Measurements from ENCODE around the gene EBI3. TPM values are rescaled to one million over a fixed set of nuclear protein-coding genes. Genes with fewer than 3 reads are reported as not detected.

Gene EBI3
- total and polyA plus RNA-seq, 4 donors = 1.8 to 7.8 (median 2.5) TPM

- H3K9ac ChIP-seq (ENCODE audit: low read depth in 1 of 2, low read length in 2 of 2) = no peak overlapping the region
- whole genome bisulfite sequencing = 79% methylated on average over 10 of the region's 10 CpGs
- H3K27ac ChIP-seq (ENCODE audit: low read depth in 1 of 2, low read length in 2 of 2) = no peak overlapping the region
- DNase-seq (ENCODE audit: low spot score) = no peak
- no peaks in the 10 kb centered on the region for H3K27me3 ChIP-seq (ENCODE audit: control insufficient read depth in 4 of 4, insufficient read depth in 4 of 4, low read length in 3 of 4)
- TF ChIP-seq, protein P1, sequence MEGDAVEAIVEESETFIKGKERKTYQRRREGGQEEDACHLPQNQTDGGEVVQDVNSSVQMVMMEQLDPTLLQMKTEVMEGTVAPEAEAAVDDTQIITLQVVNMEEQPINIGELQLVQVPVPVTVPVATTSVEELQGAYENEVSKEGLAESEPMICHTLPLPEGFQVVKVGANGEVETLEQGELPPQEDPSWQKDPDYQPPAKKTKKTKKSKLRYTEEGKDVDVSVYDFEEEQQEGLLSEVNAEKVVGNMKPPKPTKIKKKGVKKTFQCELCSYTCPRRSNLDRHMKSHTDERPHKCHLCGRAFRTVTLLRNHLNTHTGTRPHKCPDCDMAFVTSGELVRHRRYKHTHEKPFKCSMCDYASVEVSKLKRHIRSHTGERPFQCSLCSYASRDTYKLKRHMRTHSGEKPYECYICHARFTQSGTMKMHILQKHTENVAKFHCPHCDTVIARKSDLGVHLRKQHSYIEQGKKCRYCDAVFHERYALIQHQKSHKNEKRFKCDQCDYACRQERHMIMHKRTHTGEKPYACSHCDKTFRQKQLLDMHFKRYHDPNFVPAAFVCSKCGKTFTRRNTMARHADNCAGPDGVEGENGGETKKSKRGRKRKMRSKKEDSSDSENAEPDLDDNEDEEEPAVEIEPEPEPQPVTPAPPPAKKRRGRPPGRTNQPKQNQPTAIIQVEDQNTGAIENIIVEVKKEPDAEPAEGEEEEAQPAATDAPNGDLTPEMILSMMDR (IDR thresholded peaks at IDR 0.05; ENCODE audit: low read depth, low read length, missing input control) = no peak
- TF ChIP-seq, protein P2, sequence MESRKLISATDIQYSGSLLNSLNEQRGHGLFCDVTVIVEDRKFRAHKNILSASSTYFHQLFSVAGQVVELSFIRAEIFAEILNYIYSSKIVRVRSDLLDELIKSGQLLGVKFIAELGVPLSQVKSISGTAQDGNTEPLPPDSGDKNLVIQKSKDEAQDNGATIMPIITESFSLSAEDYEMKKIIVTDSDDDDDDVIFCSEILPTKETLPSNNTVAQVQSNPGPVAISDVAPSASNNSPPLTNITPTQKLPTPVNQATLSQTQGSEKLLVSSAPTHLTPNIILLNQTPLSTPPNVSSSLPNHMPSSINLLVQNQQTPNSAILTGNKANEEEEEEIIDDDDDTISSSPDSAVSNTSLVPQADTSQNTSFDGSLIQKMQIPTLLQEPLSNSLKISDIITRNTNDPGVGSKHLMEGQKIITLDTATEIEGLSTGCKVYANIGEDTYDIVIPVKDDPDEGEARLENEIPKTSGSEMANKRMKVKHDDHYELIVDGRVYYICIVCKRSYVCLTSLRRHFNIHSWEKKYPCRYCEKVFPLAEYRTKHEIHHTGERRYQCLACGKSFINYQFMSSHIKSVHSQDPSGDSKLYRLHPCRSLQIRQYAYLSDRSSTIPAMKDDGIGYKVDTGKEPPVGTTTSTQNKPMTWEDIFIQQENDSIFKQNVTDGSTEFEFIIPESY (IDR thresholded peaks at IDR 0.05) = no peak
- TF ChIP-seq RXRA (IDR thresholded peaks at IDR 0.05) = no peak
- no peak for TF ChIP-seq HNF4A (conservative IDR thresholded peaks at IDR 0.05)
- TF ChIP-seq RAD21 (IDR thresholded peaks at IDR 0.05) = no peak
- no peak for TF ChIP-seq HNF4G (IDR thresholded peaks at IDR 0.05)
- no peak for TF ChIP-seq TAF1 (conservative IDR thresholded peaks at IDR 0.05)
- TF ChIP-seq ATF3 (IDR thresholded peaks at IDR 0.05) = no peak
- TF ChIP-seq EGR1 (IDR thresholded peaks at IDR 0.05; ENCODE audit: low read depth in 2 of 2) = no peak
- no peak for TF ChIP-seq YY1 (IDR thresholded peaks at IDR 0.05)
- H3K4me3 ChIP-seq (ENCODE audit: low read depth in 1 of 3, low read length in 3 of 3) = no peak overlapping the region
- H3K4me1 ChIP-seq (ENCODE audit: control insufficient read depth in 4 of 4, insufficient read depth in 4 of 4, low read length in 3 of 4) = no peaks in the 10 kb centered on the region
- H3K9me3 ChIP-seq (ENCODE audit: control insufficient read depth in 4 of 4, low read length in 3 of 4) = no peaks in the 10 kb centered on the region
- no peaks in the 10 kb centered on the region for H3K36me3 ChIP-seq (ENCODE audit: control insufficient read depth in 4 of 4, insufficient read depth in 3 of 4, low read depth in 1 of 4, low read length in 3 of 4)
Measured at GRCh38 chr19:4215807-4216206, 13.5 kb upstream of the EBI3 start.

DNA sequence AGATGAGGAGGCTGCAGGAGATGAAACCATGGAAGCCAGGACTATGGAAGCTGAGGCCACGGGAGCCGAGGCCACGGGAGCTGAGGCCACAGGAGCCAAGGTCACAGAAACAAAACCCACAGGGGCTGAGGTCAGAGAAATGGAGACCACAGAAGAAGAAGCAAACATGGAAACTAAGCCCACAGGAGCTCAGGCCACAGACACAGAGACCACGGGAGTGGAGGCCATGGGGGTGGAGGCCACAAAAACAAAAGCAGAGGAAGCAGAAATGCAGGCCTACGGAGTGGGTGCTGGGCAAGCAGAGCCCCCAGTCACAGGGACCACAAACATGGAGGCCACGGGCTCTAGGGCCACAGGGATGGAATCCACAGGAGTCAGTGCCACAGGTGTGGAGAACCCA, 12.5 kb upstream of the EBI3 start:
- H3K9me3 ChIP-seq (ENCODE audit: control insufficient read depth in 4 of 4, low read length in 3 of 4) = no peaks in the 10 kb centered on the region
- H3K4me3 ChIP-seq (ENCODE audit: low read depth in 1 of 3, low read length in 3 of 3) = no peak overlapping the region
- no peak overlapping the region for H3K9ac ChIP-seq (ENCODE audit: low read depth in 1 of 2, low read length in 2 of 2)
- peaks cover 0 to 2% (median 0%) of the 10 kb centered on the region in 4 donors for H3K36me3 ChIP-seq (ENCODE audit: control insufficient read depth in 4 of 4, insufficient read depth in 3 of 4, low read depth in 1 of 4, low read length in 3 of 4)
- TF ChIP-seq TAF1 (conservative IDR thresholded peaks at IDR 0.05) (no peak), FOXA2 (IDR thresholded peaks at IDR 0.05) (no peak), MAX (IDR thresholded peaks at IDR 0.05) (no peak), NR2F2 (IDR thresholded peaks at IDR 0.05) (no peak), EGR1 (IDR thresholded peaks at IDR 0.05; ENCODE audit: low read depth in 2 of 2) (no peak)
- TF ChIP-seq, protein P2 (IDR thresholded peaks at IDR 0.05) = no peak
- TF ChIP-seq, protein P3, sequence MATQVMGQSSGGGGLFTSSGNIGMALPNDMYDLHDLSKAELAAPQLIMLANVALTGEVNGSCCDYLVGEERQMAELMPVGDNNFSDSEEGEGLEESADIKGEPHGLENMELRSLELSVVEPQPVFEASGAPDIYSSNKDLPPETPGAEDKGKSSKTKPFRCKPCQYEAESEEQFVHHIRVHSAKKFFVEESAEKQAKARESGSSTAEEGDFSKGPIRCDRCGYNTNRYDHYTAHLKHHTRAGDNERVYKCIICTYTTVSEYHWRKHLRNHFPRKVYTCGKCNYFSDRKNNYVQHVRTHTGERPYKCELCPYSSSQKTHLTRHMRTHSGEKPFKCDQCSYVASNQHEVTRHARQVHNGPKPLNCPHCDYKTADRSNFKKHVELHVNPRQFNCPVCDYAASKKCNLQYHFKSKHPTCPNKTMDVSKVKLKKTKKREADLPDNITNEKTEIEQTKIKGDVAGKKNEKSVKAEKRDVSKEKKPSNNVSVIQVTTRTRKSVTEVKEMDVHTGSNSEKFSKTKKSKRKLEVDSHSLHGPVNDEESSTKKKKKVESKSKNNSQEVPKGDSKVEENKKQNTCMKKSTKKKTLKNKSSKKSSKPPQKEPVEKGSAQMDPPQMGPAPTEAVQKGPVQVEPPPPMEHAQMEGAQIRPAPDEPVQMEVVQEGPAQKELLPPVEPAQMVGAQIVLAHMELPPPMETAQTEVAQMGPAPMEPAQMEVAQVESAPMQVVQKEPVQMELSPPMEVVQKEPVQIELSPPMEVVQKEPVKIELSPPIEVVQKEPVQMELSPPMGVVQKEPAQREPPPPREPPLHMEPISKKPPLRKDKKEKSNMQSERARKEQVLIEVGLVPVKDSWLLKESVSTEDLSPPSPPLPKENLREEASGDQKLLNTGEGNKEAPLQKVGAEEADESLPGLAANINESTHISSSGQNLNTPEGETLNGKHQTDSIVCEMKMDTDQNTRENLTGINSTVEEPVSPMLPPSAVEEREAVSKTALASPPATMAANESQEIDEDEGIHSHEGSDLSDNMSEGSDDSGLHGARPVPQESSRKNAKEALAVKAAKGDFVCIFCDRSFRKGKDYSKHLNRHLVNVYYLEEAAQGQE (IDR thresholded peaks at IDR 0.05) = no peak
- no peaks in the 10 kb centered on the region for H3K27me3 ChIP-seq (ENCODE audit: control insufficient read depth in 4 of 4, insufficient read depth in 4 of 4, low read length in 3 of 4)
- 86% methylated on average over 6 of the region's 6 CpGs for WGBS
- no peak overlapping the region for H3K27ac ChIP-seq (ENCODE audit: low read depth in 1 of 2, low read length in 2 of 2)
- no peaks in the 10 kb centered on the region for H3K4me1 ChIP-seq (ENCODE audit: control insufficient read depth in 4 of 4, insufficient read depth in 4 of 4, low read length in 3 of 4)
- no peak for DNase-seq (ENCODE audit: low spot score)

All from liver (tissue), 9 donors.